Breast epithelium (tissue), 3 donors: ENCODE data around the gene TREML4.

Source experiments
- CTCF ChIP-seq, 3 donors: fragments of 450-650 bp; IDR thresholded peaks; one replicate each; pipeline ENCODE4 v1.5.1; 2016 to 2017; ENCODE audit warnings: antibody characterized with exemption in 3 of 3, mild to moderate bottlenecking in 3 of 3, moderate library complexity in 3 of 3
- POLR2A ChIP-seq: fragments of 450-650 bp; IDR thresholded peaks from one replicate; pipeline ENCODE4 v1.6.1; 2016; ENCODE audit warnings: antibody characterized with exemption, mild to moderate bottlenecking, moderate library complexity

- TF ChIP-seq CTCF (IDR thresholded peaks at IDR 0.05) (no peak), POLR2A (no peak)
Measured at GRCh38 chr6:41269166-41269565, 41.0 kb downstream of the TREML4 start.
